AG04450 (cell line): Measurements from ENCODE around the gene BNC2. TPM values are rescaled to one million over a fixed set of nuclear protein-coding genes. Genes with fewer than 3 reads are reported as not detected.
"Not testable (repeated sequence)": the region's sequence is repeated elsewhere in the genome, so short reads cannot be mapped to it uniquely, and the experiment has no call there.

Experiments used
- CTCF ChIA-PET: fragments of 300-600, 350-600 bp; formaldehyde crosslinking; extraction: SDS; loops from one replicate; lab custom pipeline; 2022; ENCODE audit warnings: antibody characterized with exemption, inconsistent platforms; lab: Charles Lee
- POLR2A ChIA-PET: fragments of 350-600 bp; formaldehyde crosslinking; extraction: SDS; loops from one replicate; lab custom pipeline; 2021; ENCODE audit warnings: antibody characterized with exemption, inconsistent platforms; lab: Yijun Ruan, JAX
- DNase-seq: peaks from one replicate; pipeline ENCODE4 v3.0.0-alpha.2; 2011; ENCODE audit warnings: low read depth, low spot score
- H3K27ac ChIP-seq: one replicate; pipeline ENCODE4 v1.5.1; 2012; ENCODE audit warnings: low read depth, low read length, control low read depth
- H3K27me3 ChIP-seq: one replicate; pipeline ENCODE4 v1.6.0; 2012; ENCODE audit warnings: low read length; ENCODE audit not compliant: control insufficient read depth, insufficient read depth
- H3K4me3 ChIP-seq: 2 replicates; pipeline ENCODE4 v1.5.1; 2011; ENCODE audit warnings: mild to moderate bottlenecking, low read depth, low read length, control low read depth
- H3K9me3 ChIP-seq: 2 replicates; pipeline ENCODE4 v1.5.1; 2012; ENCODE audit warnings: low read length; ENCODE audit not compliant: control insufficient read depth, insufficient read depth
- polyA plus RNA-seq: library from polyadenylated mRNA; depleted of rRNA; stranded (reverse); fragments of >200 nt; gene quantifications from 2 replicates; pipeline ENCODE4 v1.2.3, GENCODE V29; 2011
- TF ChIP-seq, protein P1 (sequence below): IDR thresholded peaks from 2 replicates; pipeline ENCODE4 v1.5.1; 2011; ENCODE audit warnings: low read depth, low read length, control low read depth, inconsistent platforms

Gene BNC2
- polyA plus RNA-seq, 1 experiment = 49.0 TPM

DNA sequence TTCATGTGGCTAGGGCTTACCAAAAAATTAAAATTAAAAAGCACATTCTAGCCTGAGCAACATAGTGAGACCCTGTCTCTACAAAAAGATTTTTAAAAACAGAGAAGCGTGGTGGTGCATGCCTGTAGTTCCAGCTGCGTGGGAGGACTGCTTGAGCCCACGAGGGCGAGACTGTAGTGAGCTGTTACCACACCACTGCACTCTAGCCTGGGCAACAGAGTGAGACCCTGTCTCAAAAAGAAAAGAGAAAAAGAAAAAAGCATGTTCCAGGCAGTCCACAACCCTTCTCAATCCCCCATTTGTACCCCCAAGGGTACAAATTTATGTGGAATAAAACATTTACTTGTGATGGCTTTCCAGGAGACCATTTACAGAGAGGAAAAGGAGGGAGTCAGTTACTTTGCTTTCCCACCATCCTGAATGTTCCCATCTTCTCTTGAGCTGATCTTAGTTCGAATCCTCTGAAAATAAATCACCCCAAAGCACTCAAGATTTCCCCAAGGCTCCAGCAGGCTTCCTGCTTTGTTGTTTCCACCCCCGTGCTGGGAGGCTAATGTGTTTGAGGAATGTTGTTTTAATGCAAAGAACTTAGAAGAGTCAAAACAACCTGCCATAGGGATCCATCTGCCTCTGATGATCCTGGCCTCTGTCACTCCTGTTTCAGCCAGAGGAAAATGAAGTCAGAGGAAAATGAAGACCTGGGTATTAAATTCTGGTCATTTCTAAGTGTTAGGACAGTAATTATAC is 384.7 kb downstream of the BNC2 start:
- no peak overlapping the region for H3K4me3 ChIP-seq
- H3K9me3 ChIP-seq = no peaks in the 10 kb centered on the region; the same call in 1 of the 2 replicates
- no peaks in the 10 kb centered on the region for H3K27me3 ChIP-seq
- DNase-seq = no peak
- CTCF ChIA-PET = no interaction called here
- POLR2A ChIA-PET = no interaction called here
- H3K27ac ChIP-seq = no peak overlapping the region
- TF ChIP-seq, protein P1, sequence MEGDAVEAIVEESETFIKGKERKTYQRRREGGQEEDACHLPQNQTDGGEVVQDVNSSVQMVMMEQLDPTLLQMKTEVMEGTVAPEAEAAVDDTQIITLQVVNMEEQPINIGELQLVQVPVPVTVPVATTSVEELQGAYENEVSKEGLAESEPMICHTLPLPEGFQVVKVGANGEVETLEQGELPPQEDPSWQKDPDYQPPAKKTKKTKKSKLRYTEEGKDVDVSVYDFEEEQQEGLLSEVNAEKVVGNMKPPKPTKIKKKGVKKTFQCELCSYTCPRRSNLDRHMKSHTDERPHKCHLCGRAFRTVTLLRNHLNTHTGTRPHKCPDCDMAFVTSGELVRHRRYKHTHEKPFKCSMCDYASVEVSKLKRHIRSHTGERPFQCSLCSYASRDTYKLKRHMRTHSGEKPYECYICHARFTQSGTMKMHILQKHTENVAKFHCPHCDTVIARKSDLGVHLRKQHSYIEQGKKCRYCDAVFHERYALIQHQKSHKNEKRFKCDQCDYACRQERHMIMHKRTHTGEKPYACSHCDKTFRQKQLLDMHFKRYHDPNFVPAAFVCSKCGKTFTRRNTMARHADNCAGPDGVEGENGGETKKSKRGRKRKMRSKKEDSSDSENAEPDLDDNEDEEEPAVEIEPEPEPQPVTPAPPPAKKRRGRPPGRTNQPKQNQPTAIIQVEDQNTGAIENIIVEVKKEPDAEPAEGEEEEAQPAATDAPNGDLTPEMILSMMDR = no peak

DNA sequence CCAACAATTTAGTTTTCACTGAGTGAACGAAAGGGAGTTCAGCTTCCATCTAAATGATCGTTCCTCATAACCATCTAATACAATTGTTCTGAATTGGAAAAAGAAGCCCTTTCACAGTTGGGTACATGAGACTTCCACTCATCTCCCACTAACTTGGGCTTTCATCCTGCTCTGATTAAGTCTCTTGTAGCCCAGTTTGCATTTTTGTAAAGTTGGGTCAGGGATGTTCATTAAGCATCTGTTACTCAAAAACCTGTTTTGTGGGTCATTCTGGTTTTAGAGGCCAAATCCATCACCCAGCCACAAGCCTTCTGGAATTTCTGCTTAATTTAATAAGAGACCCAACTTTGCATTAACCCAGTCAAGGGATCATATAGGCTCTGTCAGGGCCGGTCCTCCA is 385.3 kb downstream of the BNC2 start:
- H3K9me3 ChIP-seq = no peaks in the 10 kb centered on the region; the same call in 1 of the 2 replicates
- CTCF ChIA-PET = no interaction called here
- POLR2A ChIA-PET = no interaction called here
- no peak overlapping the region for H3K27ac ChIP-seq
- no peaks in the 10 kb centered on the region for H3K27me3 ChIP-seq
- TF ChIP-seq, protein P1 = no peak
- no peak overlapping the region for H3K4me3 ChIP-seq
- DNase-seq = no peak

DNA sequence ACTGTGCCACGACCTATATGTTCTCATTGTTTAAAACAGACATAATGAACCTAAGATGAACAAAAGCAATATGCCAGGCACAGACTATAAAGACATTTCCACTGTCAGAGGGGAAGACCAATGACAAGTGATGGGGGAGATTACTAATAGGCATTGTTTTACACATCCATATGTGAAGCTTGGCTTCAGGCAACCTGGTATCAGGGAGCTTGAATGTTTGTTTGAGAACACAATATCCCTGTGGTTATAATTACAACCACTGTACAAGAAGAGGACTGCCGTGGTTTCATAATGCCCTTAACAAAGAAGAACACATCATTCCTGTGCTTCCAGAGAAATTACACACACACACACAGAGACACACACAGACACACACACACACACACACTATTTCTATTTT is 385.7 kb downstream of the BNC2 start:
- ChIA-PET CTCF (no interaction called here), POLR2A (no interaction called here)
- no peak for DNase-seq
- no peak overlapping the region for H3K4me3 ChIP-seq
- TF ChIP-seq, protein P1 = no peak
- no peaks in the 10 kb centered on the region; the same call in 1 of the 2 replicates for H3K9me3 ChIP-seq
- no peak overlapping the region for H3K27ac ChIP-seq
- H3K27me3 ChIP-seq = no peaks in the 10 kb centered on the region

DNA sequence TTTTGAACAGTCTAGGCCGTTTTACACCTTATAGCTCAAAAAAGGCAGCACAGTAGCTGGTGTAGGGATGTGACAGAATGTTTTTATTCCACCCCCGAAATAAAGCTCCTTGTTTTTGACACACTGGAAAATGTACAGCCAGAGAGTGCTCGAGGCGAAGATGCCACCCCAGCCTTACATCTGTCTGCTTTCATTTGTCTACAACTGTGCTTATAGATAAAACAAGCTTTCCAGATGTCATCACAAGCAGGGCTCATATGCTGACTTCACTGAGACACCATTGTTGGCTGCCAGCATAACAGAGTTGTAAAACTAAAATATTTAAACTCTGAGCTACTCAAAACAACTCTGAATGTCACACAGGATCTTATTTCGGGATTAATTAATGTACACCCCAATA is 386.3 kb downstream of the BNC2 start:
- TF ChIP-seq, protein P1 = no peak
- Histone ChIP-seq H3K27ac (no peak overlapping the region), H3K27me3 (no peaks in the 10 kb centered on the region), H3K9me3 (no peaks in the 10 kb centered on the region; the same call in 1 of the 2 replicates), H3K4me3 (no peak overlapping the region)
- DNase-seq = no peak
- POLR2A ChIA-PET = interaction anchor here (0.9 kb wide), 1 partner anchor 15 kb away, joined by 5 read pairs; no protein-coding TSS in a partner anchor
- CTCF ChIA-PET = no interaction called here

DNA sequence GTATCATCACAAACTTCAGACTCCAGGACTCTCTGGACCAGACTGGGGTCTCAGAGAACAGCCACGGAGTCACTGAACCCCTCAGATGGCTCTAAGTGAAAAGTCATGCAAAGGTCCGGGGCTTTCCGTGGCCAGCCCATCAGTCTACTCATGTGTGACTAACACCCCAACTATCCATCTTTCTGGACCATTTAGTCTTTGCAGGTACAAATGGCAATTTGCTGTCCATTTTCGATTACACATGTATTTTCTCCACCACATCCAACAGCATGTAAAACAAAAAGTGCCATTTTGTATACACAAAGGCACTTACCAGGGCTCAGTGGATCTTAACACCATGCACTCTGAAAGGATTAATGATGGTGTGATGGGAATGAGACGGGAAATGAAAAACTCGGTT is 387.7 kb downstream of the BNC2 start:
- DNase-seq = no peak
- Histone ChIP-seq H3K9me3 (no peaks in the 10 kb centered on the region; the same call in 1 of the 2 replicates), H3K27me3 (no peaks in the 10 kb centered on the region), H3K4me3 (no peak overlapping the region), H3K27ac (no peak overlapping the region)
- POLR2A ChIA-PET = interaction anchor here (0.6 kb wide), 1 partner anchor 252 kb away, joined by 5 read pairs; no protein-coding TSS in a partner anchor
- CTCF ChIA-PET = no interaction called here
- TF ChIP-seq, protein P1 = no peak

DNA sequence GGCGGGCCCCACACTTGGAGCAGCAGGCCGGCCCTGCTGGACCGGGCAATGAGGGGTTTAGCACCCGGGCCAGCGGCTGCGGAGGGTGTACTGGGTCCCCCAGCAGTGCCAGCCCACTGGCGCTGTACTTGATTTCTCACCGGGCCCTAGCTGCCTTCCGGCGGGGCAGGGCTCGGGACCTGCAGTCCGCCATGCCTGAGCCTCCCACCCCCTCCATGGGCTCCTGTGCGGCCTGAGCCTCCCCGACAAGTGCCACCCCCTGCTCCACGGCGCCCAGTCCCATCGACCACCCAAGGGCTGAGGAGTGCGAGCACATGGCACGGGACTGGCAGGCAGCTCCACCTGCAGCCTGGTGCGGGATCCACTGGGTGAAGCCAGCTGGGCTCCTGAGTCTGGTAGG is 389.9 kb downstream of the BNC2 start:
- POLR2A ChIA-PET, DNase-seq: not testable (repeated sequence)

More for the DNA sequence above, 389.9 kb downstream of the BNC2 start:
- H3K27me3 ChIP-seq, H3K9me3 ChIP-seq, H3K4me3 ChIP-seq, H3K27ac ChIP-seq: not testable (repeated sequence)
- CTCF ChIA-PET = interaction anchor here (0.6 kb wide), 1 partner anchor 173 kb away, joined by 4 read pairs; no protein-coding TSS in a partner anchor
